Measurements from ENCODE around the gene ZAR1L. TPM values are rescaled to one million over a fixed set of nuclear protein-coding genes. Genes with fewer than 3 reads are reported as not detected.

The ZAR1L gene
- total and polyA plus RNA-seq, 2 experiments from 2014 or later, result 0.31 to 0.56 TPM

DNA sequence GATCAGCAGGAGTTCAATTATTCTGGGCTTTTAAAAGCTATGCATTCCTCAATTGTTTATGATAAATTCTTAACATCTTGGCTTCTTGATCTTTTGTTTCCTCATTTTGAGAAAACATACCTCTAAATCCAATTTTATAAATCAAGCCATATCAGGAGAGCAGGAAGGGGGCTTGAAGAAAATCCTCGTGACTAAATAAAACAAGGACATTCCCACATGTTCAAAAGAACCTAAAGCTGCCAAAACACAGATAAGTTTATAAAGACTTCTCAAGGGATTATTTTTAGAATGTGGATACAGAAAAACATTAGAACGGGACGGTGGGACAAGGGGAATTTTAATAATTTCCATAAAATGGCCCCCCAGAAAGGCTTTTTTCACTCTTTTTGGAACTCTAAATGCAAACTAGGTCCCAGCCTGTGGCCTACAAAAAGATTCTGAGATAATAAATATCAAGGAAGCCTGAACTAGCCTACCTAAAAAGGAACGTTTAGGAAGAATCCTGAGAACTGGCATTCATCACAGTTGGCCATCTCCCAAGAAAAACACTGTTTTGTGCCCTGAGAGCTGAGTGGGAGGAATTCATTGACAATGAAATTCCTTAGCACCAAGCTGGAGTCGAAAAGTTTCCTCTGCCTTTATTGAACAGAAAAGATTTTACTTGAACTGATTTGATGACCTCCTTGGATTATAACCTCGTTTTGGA is 30.1 kb downstream of the ZAR1L start (continued):
- TF ChIP-seq, protein P1, sequence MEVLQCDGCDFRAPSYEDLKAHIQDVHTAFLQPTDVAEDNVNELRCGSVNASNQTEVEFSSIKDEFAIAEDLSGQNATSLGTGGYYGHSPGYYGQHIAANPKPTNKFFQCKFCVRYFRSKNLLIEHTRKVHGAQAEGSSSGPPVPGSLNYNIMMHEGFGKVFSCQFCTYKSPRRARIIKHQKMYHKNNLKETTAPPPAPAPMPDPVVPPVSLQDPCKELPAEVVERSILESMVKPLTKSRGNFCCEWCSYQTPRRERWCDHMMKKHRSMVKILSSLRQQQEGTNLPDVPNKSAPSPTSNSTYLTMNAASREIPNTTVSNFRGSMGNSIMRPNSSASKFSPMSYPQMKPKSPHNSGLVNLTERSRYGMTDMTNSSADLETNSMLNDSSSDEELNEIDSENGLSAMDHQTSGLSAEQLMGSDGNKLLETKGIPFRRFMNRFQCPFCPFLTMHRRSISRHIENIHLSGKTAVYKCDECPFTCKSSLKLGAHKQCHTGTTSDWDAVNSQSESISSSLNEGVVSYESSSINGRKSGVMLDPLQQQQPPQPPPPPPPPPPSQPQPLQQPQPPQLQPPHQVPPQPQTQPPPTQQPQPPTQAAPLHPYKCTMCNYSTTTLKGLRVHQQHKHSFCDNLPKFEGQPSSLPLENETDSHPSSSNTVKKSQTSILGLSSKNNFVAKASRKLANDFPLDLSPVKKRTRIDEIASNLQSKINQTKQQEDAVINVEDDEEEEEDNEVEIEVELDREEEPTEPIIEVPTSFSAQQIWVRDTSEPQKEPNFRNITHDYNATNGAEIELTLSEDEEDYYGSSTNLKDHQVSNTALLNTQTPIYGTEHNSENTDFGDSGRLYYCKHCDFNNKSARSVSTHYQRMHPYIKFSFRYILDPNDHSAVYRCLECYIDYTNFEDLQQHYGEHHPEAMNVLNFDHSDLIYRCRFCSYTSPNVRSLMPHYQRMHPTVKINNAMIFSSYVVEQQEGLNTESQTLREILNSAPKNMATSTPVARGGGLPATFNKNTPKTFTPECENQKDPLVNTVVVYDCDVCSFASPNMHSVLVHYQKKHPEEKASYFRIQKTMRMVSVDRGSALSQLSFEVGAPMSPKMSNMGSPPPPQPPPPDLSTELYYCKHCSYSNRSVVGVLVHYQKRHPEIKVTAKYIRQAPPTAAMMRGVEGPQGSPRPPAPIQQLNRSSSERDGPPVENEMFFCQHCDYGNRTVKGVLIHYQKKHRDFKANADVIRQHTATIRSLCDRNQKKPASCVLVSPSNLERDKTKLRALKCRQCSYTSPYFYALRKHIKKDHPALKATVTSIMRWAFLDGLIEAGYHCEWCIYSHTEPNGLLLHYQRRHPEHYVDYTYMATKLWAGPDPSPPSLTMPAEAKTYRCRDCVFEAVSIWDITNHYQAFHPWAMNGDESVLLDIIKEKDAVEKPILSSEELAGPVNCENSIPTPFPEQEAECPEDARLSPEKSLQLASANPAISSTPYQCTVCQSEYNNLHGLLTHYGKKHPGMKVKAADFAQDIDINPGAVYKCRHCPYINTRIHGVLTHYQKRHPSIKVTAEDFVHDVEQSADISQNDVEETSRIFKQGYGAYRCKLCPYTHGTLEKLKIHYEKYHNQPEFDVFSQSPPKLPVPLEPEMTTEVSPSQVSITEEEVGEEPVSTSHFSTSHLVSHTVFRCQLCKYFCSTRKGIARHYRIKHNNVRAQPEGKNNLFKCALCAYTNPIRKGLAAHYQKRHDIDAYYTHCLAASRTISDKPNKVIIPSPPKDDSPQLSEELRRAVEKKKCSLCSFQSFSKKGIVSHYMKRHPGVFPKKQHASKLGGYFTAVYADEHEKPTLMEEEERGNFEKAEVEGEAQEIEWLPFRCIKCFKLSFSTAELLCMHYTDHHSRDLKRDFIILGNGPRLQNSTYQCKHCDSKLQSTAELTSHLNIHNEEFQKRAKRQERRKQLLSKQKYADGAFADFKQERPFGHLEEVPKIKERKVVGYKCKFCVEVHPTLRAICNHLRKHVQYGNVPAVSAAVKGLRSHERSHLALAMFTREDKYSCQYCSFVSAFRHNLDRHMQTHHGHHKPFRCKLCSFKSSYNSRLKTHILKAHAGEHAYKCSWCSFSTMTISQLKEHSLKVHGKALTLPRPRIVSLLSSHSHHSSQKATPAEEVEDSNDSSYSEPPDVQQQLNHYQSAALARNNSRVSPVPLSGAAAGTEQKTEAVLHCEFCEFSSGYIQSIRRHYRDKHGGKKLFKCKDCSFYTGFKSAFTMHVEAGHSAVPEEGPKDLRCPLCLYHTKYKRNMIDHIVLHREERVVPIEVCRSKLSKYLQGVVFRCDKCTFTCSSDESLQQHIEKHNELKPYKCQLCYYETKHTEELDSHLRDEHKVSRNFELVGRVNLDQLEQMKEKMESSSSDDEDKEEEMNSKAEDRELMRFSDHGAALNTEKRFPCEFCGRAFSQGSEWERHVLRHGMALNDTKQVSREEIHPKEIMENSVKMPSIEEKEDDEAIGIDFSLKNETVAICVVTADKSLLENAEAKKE (CRISPR knock-in tag; IDR thresholded peaks at IDR 0.05), result no peak

DNA sequence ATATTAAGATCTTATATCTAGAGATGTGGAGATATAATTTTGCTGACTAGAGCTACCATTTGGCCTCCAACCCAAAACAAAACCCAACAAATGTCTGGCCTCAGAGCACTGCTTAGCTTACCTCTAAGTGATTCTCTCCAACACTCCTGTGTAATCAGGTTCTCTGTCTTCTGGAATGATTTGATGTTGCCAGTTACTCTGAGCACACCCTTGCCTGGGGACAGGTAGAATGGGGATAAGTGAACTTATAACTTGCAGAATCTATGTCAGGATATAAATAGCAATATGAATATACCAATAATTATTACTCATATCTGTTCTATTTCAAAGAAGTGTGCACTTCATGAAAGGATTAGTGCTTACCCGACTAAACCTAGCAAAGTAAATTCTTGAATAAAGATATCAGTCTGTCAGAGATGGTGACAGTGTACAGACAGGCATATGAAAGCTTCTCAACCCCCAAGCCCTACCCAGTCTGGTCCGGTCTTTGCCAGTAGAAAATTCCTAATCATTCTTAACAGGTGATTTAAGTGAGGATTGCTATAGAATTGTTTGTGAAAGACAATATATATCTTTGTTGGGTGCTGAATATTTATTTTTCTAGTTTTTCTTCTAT is 33.0 kb downstream of the ZAR1L start:
- Histone ChIP-seq H3K27ac (ENCODE audit: low read depth) (no peak overlapping the region), H4K20me1 (replicated peaks; ENCODE audit: insufficient read depth) (no peaks in the 10 kb centered on the region), H3F3A (replicated peaks; ENCODE audit: low read depth) (no peaks in the 10 kb centered on the region), H3K79me2 (replicated peaks; ENCODE audit: insufficient read depth) (no peaks in the 10 kb centered on the region), H3K36me3 (ENCODE audit: insufficient read depth) (no peaks in the 10 kb centered on the region), H3K4me2 (no peak overlapping the region), H3K9me2 (ENCODE audit: insufficient read depth) (no peaks in the 10 kb centered on the region), H3K27me3 (ENCODE audit: insufficient read depth) (no peaks in the 10 kb centered on the region), H3K4me3 (no peak overlapping the region), H2AFZ (no peak overlapping the region), H3K4me1 (ENCODE audit: insufficient read depth) (no peaks in the 10 kb centered on the region)
- H3K4me3 Mint-ChIP-seq, result no peak overlapping the region
- DNase-seq (ENCODE audit: low spot score), result no peak
- H3K27me3 Mint-ChIP-seq (ENCODE audit: insufficient read depth, low read depth, poor library complexity), result no peaks in the 10 kb centered on the region
- H3K27ac Mint-ChIP-seq, result no peak overlapping the region
- H3K9me3 Mint-ChIP-seq, result no peaks in the 10 kb centered on the region
- H3K4me1 Mint-ChIP-seq, result peaks cover 10% of the 10 kb centered on the region; the same call in 2 of the 3 replicates
- no peak for ATAC-seq
- H3K36me3 Mint-ChIP-seq (ENCODE audit: low read depth), result no peaks in the 10 kb centered on the region
- TF ChIP-seq JUNB (IDR thresholded peaks at IDR 0.05; ENCODE audit: unreplicated experiment) (no peak), POLR2AphosphoS5 (IDR thresholded peaks at IDR 0.05; ENCODE audit: low read depth) (no peak), ZNF331 (CRISPR knock-in tag; IDR thresholded peaks at IDR 0.05; ENCODE audit: low read depth) (no peak), NANOG (IDR thresholded peaks at IDR 0.05; ENCODE audit: borderline replicate concordance) (no peak), EZH2 (IDR thresholded peaks at IDR 0.05; ENCODE audit: low read depth, unreplicated experiment) (no peak)
- TF ChIP-seq, protein P2, sequence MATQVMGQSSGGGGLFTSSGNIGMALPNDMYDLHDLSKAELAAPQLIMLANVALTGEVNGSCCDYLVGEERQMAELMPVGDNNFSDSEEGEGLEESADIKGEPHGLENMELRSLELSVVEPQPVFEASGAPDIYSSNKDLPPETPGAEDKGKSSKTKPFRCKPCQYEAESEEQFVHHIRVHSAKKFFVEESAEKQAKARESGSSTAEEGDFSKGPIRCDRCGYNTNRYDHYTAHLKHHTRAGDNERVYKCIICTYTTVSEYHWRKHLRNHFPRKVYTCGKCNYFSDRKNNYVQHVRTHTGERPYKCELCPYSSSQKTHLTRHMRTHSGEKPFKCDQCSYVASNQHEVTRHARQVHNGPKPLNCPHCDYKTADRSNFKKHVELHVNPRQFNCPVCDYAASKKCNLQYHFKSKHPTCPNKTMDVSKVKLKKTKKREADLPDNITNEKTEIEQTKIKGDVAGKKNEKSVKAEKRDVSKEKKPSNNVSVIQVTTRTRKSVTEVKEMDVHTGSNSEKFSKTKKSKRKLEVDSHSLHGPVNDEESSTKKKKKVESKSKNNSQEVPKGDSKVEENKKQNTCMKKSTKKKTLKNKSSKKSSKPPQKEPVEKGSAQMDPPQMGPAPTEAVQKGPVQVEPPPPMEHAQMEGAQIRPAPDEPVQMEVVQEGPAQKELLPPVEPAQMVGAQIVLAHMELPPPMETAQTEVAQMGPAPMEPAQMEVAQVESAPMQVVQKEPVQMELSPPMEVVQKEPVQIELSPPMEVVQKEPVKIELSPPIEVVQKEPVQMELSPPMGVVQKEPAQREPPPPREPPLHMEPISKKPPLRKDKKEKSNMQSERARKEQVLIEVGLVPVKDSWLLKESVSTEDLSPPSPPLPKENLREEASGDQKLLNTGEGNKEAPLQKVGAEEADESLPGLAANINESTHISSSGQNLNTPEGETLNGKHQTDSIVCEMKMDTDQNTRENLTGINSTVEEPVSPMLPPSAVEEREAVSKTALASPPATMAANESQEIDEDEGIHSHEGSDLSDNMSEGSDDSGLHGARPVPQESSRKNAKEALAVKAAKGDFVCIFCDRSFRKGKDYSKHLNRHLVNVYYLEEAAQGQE (IDR thresholded peaks at IDR 0.05; ENCODE audit: unreplicated experiment), result no peak
- TF ChIP-seq, protein P3, sequence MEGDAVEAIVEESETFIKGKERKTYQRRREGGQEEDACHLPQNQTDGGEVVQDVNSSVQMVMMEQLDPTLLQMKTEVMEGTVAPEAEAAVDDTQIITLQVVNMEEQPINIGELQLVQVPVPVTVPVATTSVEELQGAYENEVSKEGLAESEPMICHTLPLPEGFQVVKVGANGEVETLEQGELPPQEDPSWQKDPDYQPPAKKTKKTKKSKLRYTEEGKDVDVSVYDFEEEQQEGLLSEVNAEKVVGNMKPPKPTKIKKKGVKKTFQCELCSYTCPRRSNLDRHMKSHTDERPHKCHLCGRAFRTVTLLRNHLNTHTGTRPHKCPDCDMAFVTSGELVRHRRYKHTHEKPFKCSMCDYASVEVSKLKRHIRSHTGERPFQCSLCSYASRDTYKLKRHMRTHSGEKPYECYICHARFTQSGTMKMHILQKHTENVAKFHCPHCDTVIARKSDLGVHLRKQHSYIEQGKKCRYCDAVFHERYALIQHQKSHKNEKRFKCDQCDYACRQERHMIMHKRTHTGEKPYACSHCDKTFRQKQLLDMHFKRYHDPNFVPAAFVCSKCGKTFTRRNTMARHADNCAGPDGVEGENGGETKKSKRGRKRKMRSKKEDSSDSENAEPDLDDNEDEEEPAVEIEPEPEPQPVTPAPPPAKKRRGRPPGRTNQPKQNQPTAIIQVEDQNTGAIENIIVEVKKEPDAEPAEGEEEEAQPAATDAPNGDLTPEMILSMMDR (conservative IDR thresholded peaks at IDR 0.05; ENCODE audit: low read depth in 2 of 2), result no peak
